HepG2 (cell line): Measurements from ENCODE around the gene EZH2.

Experiments used
- ARNT ChIP-seq: fragments of 450-650 bp; IDR thresholded peaks from 2 replicates; pipeline ENCODE4 v1.6.1; 2017
- REXO4 ChIP-seq: sonication (generic); formaldehyde crosslinking; IDR thresholded peaks from 2 replicates; pipeline ENCODE4 v1.8.0; 2022; ENCODE audit warnings: missing genetic modification reagents, mild to moderate bottlenecking, borderline replicate concordance
- ZNF274 ChIP-seq: sonication (generic); formaldehyde crosslinking; IDR thresholded peaks from 2 replicates; pipeline ENCODE4 v1.5.1; 2020; ENCODE audit warnings: mild to moderate bottlenecking, missing genetic modification reagents
- TF ChIP-seq, protein P1 (sequence below): sonication (generic); formaldehyde crosslinking; IDR thresholded peaks from 2 replicates; pipeline ENCODE4 v1.4.0; 2020; ENCODE audit warnings: mild to moderate bottlenecking, missing genetic modification reagents

GRCh38 chr7:148835854-148836253 lies 48.2 kb downstream of the EZH2 start:
- TF ChIP-seq ZNF274 (CRISPR knock-in tag) = no peak
- no peak for TF ChIP-seq ARNT
- TF ChIP-seq REXO4 (CRISPR knock-in tag) = no peak
- TF ChIP-seq, protein P1, sequence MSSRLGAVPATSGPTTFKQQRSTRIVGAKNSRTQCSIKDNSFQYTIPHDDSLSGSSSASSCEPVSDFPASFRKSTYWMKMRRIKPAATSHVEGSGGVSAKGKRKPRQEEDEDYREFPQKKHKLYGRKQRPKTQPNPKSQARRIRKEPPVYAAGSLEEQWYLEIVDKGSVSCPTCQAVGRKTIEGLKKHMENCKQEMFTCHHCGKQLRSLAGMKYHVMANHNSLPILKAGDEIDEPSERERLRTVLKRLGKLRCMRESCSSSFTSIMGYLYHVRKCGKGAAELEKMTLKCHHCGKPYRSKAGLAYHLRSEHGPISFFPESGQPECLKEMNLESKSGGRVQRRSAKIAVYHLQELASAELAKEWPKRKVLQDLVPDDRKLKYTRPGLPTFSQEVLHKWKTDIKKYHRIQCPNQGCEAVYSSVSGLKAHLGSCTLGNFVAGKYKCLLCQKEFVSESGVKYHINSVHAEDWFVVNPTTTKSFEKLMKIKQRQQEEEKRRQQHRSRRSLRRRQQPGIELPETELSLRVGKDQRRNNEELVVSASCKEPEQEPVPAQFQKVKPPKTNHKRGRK = no peak
